ENCODE measurements around the gene RRAD. TPM values are rescaled to one million over a fixed set of nuclear protein-coding genes. Genes with fewer than 3 reads are reported as not detected.

Gene RRAD
- polyA plus RNA-seq, 1 donor from 2014 or later: 1.0 TPM

DNA sequence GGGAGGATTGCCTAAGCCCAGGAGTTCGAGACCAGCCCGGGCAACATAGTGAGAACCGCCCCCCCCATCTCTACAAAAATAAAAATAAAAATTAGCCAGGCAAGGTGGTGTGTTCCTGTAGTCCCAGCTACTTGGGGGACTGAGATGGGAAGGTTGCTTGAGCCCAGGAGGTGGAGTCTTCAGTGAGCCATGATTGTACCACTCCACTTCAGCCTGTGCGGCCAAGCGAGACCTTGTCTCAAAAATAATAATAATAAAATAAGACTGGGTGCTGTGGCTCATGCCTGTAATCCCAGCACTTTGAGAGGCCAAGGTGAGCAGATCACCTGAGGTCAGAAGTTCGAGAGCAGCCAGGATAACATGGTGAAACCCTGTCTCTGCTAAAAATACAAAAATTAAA, 33.5 kb downstream of the RRAD start:
- Histone ChIP-seq H3K4me3 (ENCODE audit: low read length) (no peak overlapping the region), H3K9ac (ENCODE audit: low read length) (no peak overlapping the region)
- no peak for TF ChIP-seq MXI1 (conservative IDR thresholded peaks at IDR 0.05; ENCODE audit: poor library complexity, severe bottlenecking)
- no peak for TF ChIP-seq POLR2AphosphoS5 (IDR thresholded peaks at IDR 0.05)
- TF ChIP-seq EP300 (conservative IDR thresholded peaks at IDR 0.05; ENCODE audit: poor library complexity, severe bottlenecking): no peak
- TF ChIP-seq, protein P1, sequence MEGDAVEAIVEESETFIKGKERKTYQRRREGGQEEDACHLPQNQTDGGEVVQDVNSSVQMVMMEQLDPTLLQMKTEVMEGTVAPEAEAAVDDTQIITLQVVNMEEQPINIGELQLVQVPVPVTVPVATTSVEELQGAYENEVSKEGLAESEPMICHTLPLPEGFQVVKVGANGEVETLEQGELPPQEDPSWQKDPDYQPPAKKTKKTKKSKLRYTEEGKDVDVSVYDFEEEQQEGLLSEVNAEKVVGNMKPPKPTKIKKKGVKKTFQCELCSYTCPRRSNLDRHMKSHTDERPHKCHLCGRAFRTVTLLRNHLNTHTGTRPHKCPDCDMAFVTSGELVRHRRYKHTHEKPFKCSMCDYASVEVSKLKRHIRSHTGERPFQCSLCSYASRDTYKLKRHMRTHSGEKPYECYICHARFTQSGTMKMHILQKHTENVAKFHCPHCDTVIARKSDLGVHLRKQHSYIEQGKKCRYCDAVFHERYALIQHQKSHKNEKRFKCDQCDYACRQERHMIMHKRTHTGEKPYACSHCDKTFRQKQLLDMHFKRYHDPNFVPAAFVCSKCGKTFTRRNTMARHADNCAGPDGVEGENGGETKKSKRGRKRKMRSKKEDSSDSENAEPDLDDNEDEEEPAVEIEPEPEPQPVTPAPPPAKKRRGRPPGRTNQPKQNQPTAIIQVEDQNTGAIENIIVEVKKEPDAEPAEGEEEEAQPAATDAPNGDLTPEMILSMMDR (IDR thresholded peaks at IDR 0.05; ENCODE audit: poor library complexity, severe bottlenecking): no peak
- TF ChIP-seq RAD21 (conservative IDR thresholded peaks at IDR 0.05): no peak
- no peak for TF ChIP-seq TAF1 (IDR thresholded peaks at IDR 0.05; ENCODE audit: low read depth)
- TF ChIP-seq SMC3 (conservative IDR thresholded peaks at IDR 0.05; ENCODE audit: poor library complexity): no peak
- TF ChIP-seq EZH2 (IDR thresholded peaks at IDR 0.05; ENCODE audit: borderline replicate concordance, insufficient read depth, low read length, poor library complexity, severe bottlenecking): no peak
- TF ChIP-seq, protein P2, sequence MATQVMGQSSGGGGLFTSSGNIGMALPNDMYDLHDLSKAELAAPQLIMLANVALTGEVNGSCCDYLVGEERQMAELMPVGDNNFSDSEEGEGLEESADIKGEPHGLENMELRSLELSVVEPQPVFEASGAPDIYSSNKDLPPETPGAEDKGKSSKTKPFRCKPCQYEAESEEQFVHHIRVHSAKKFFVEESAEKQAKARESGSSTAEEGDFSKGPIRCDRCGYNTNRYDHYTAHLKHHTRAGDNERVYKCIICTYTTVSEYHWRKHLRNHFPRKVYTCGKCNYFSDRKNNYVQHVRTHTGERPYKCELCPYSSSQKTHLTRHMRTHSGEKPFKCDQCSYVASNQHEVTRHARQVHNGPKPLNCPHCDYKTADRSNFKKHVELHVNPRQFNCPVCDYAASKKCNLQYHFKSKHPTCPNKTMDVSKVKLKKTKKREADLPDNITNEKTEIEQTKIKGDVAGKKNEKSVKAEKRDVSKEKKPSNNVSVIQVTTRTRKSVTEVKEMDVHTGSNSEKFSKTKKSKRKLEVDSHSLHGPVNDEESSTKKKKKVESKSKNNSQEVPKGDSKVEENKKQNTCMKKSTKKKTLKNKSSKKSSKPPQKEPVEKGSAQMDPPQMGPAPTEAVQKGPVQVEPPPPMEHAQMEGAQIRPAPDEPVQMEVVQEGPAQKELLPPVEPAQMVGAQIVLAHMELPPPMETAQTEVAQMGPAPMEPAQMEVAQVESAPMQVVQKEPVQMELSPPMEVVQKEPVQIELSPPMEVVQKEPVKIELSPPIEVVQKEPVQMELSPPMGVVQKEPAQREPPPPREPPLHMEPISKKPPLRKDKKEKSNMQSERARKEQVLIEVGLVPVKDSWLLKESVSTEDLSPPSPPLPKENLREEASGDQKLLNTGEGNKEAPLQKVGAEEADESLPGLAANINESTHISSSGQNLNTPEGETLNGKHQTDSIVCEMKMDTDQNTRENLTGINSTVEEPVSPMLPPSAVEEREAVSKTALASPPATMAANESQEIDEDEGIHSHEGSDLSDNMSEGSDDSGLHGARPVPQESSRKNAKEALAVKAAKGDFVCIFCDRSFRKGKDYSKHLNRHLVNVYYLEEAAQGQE (IDR thresholded peaks at IDR 0.05; ENCODE audit: borderline replicate concordance): no peak

DNA sequence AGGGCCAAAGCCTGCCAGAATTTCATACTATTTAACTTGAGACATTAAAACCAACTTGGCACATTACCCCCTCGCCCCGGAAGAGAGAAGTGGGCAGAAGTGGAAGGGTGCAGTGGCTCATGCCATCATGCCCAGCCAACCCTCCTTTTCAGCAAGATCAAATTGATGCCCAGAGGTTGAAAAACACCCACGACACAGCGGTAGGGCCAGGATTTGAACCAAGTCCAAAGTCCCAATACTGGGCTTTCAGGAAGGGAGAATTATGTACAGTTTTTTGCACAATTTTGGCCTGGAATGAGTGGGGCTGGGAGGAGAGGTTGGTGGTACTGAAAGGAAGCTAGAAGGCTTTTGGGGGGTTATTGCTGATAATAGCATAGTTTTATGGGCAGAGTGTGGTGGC, 34.0 kb downstream of the RRAD start:
- no peaks in the 10 kb centered on the region for H3K36me3 ChIP-seq (ENCODE audit: insufficient read depth, low read length)
- H3K4me3 ChIP-seq (ENCODE audit: low read length): no peak overlapping the region
- no peak overlapping the region for H3K4me2 ChIP-seq (ENCODE audit: low read length)
- H3K9me3 ChIP-seq (ENCODE audit: low read length): no peaks in the 10 kb centered on the region
- no peak overlapping the region for H3K27ac ChIP-seq (ENCODE audit: low read length)
- TF ChIP-seq MXI1 (conservative IDR thresholded peaks at IDR 0.05; ENCODE audit: poor library complexity, severe bottlenecking): no peak
- no peak for TF ChIP-seq RAD21 (conservative IDR thresholded peaks at IDR 0.05)
- TF ChIP-seq SMC3 (conservative IDR thresholded peaks at IDR 0.05; ENCODE audit: poor library complexity): no peak
- TF ChIP-seq POLR2AphosphoS5 (IDR thresholded peaks at IDR 0.05): no peak
- TF ChIP-seq EP300 (conservative IDR thresholded peaks at IDR 0.05; ENCODE audit: poor library complexity, severe bottlenecking): no peak
- no peak for TF ChIP-seq TAF1 (IDR thresholded peaks at IDR 0.05; ENCODE audit: low read depth)
- TF ChIP-seq, protein P2 (IDR thresholded peaks at IDR 0.05; ENCODE audit: borderline replicate concordance): no peak
- no peak for TF ChIP-seq EZH2 (IDR thresholded peaks at IDR 0.05; ENCODE audit: borderline replicate concordance, insufficient read depth, low read length, poor library complexity, severe bottlenecking)
- TF ChIP-seq, protein P1 (IDR thresholded peaks at IDR 0.05; ENCODE audit: poor library complexity, severe bottlenecking): no peak
- no peaks in the 10 kb centered on the region for H3F3A ChIP-seq (ENCODE audit: insufficient read depth, low read length, poor library complexity, severe bottlenecking)
- H3K27me3 ChIP-seq (ENCODE audit: insufficient read depth, low read depth, low read length): no peaks in the 10 kb centered on the region
- H3K9ac ChIP-seq (ENCODE audit: low read length): no peak overlapping the region
- H2AFZ ChIP-seq (ENCODE audit: low read depth, low read length): no peak overlapping the region
- no peaks in the 10 kb centered on the region for H3K9me2 ChIP-seq (ENCODE audit: insufficient read depth, low read length)
- H4K20me1 ChIP-seq (ENCODE audit: insufficient read depth): no peaks in the 10 kb centered on the region
- H3K79me2 ChIP-seq (replicated peaks; ENCODE audit: insufficient read depth, low read length): no peaks in the 10 kb centered on the region

More for the DNA sequence above, 33.5 kb downstream of the RRAD start:
- no peaks in the 10 kb centered on the region for H3K79me2 ChIP-seq (replicated peaks; ENCODE audit: insufficient read depth, low read length)
- no peak overlapping the region for H2AFZ ChIP-seq (ENCODE audit: low read depth, low read length)
- no peaks in the 10 kb centered on the region for H3K9me2 ChIP-seq (ENCODE audit: insufficient read depth, low read length)
- no peaks in the 10 kb centered on the region for H3K27me3 ChIP-seq (ENCODE audit: insufficient read depth, low read depth, low read length)
- H3K9me3 ChIP-seq (ENCODE audit: low read length): no peaks in the 10 kb centered on the region
- H3K4me2 ChIP-seq (ENCODE audit: low read length): no peak overlapping the region
- H3K36me3 ChIP-seq (ENCODE audit: insufficient read depth, low read length): no peaks in the 10 kb centered on the region
- H4K20me1 ChIP-seq (ENCODE audit: insufficient read depth): no peaks in the 10 kb centered on the region
- H3K27ac ChIP-seq (ENCODE audit: low read length): no peak overlapping the region
- H3F3A ChIP-seq (ENCODE audit: insufficient read depth, low read length, poor library complexity, severe bottlenecking): no peaks in the 10 kb centered on the region
